Panc1 (cell line): ENCODE results near the gene ERC2. TPM values are rescaled to one million over a fixed set of nuclear protein-coding genes. Genes with fewer than 3 reads are reported as not detected.

ENCODE experiments used
- ATAC-seq: fragments of 200-7000 bp; cut with Tn5 transposase; 2 replicates; pipeline ENCODE4 v1.9.1; 2020; ENCODE audit warnings: mild to moderate bottlenecking, moderate library complexity
- BruUV-seq: library from RNA; stranded (reverse); fragments of 400-500 nt; replicated peaks from 2 replicates; lab custom pipeline; 2021; lab: Mats Ljungman, UMichigan
- CTCF ChIA-PET: fragments of 300-600 bp; sonication (Branson Sonifier 250); formaldehyde crosslinking; loops from one replicate; lab custom pipeline; 2022; ENCODE audit warnings: antibody characterized with exemption; lab: Charles Lee
- POLR2A ChIA-PET: fragments of 300-600 bp; sonication (Branson Sonifier 250); formaldehyde crosslinking; loops from one replicate; lab custom pipeline; 2022; ENCODE audit warnings: antibody characterized with exemption; lab: Charles Lee
- DNase-seq: peaks from one replicate; pipeline ENCODE4 v3.0.0-alpha.2; 2010; ENCODE audit warnings: low read depth, low spot score
- H3K27ac ChIP-seq: 2 replicates; pipeline ENCODE4 v1.5.1; 2011; ENCODE audit warnings: mild to moderate bottlenecking, low read length, inconsistent platforms
- H3K27me3 ChIP-seq: fragments of 200-500 bp; sonication (Bioruptor generic); 2 replicates; pipeline ENCODE4 v1.6.0; 2014; ENCODE audit warnings: low read length, inconsistent platforms; ENCODE audit not compliant: control insufficient read depth, insufficient read depth
- H3K36me3 ChIP-seq: fragments of 200-500 bp; sonication (Bioruptor generic); 2 replicates; pipeline ENCODE4 v1.5.1; 2014; ENCODE audit warnings: inconsistent platforms, mild to moderate bottlenecking, low read length, moderate library complexity; ENCODE audit not compliant: control insufficient read depth, insufficient read depth
- H3K4me1 ChIP-seq: 2 replicates; pipeline ENCODE4 v1.5.1; 2011; ENCODE audit warnings: inconsistent platforms, mild to moderate bottlenecking, low read length, moderate library complexity; ENCODE audit not compliant: control insufficient read depth, insufficient read depth
- H3K4me3 ChIP-seq, 2 experiments: 2 replicates each; pipeline ENCODE4 v1.5.1; 2011 to 2012; ENCODE audit warnings: low read depth in 2 of 2, low read length in 2 of 2, mild to moderate bottlenecking in 2 of 2, inconsistent platforms in 1 of 2, moderate library complexity in 1 of 2
- H3K9me3 ChIP-seq: fragments of 200-500 bp; sonication (Bioruptor generic); 2 replicates; pipeline ENCODE4 v1.5.1; 2014; ENCODE audit warnings: low read depth, mild to moderate bottlenecking, inconsistent platforms, low read length, moderate library complexity; ENCODE audit not compliant: control insufficient read depth, insufficient read depth
- CTCF ChIP-seq: fragments of 450-650 bp; IDR thresholded peaks from 2 replicates; pipeline ENCODE4 v1.5.1; 2017; ENCODE audit warnings: mild to moderate bottlenecking
- POLR2AphosphoS5 ChIP-seq: IDR thresholded peaks from 2 replicates; pipeline ENCODE4 v1.6.1; 2012; ENCODE audit warnings: mild to moderate bottlenecking, low read depth, low read length, moderate library complexity
- REST ChIP-seq, 2 experiments: IDR thresholded peaks; 2 replicates each; pipeline ENCODE4 v1.6.1; 2011 to 2012; ENCODE audit warnings: low read depth in 2 of 2, control low read depth in 1 of 2, low read length in 1 of 2, mild to moderate bottlenecking in 1 of 2, moderate library complexity in 1 of 2; ENCODE audit not compliant: insufficient read depth in 1 of 2
- SIN3A ChIP-seq: IDR thresholded peaks from 2 replicates; pipeline ENCODE4 v1.6.1; 2012; ENCODE audit warnings: low read depth, mild to moderate bottlenecking, low read length, moderate library complexity, borderline replicate concordance; ENCODE audit not compliant: insufficient read depth
- TCF7L2 ChIP-seq: IDR thresholded peaks from 2 replicates; pipeline ENCODE4 v1.6.1; 2011; ENCODE audit warnings: mild to moderate bottlenecking, low read depth, low read length, inconsistent platforms
- in situ Hi-C: cut with HindIII; loops from 2 replicates; pipeline ENCODE4 v1.10.0; 2016; ENCODE audit warnings: low sequenced_read_pairs, low pct_unique_long_range_greater_than_20kb
- intact Hi-C: fragments of 100-400 bp; cut with micrococcal nuclease; formaldehyde crosslinking; loops from one replicate; pipeline ENCODE4 v1.10.0; 2022; ENCODE audit not compliant: unreplicated experiment
- total RNA-seq: library from RNA; stranded (reverse); gene quantifications from one replicate; pipeline ENCODE4 v1.2.1, GENCODE V29; 2021; ENCODE audit not compliant: unreplicated experiment

ERC2 gene
- total RNA-seq, 1 experiment from 2014 or later: 0.33 TPM

- ChIA-PET CTCF (no interaction called here), POLR2A (no interaction called here)
- H3K4me3 ChIP-seq: no peak overlapping the region
- H3K36me3 ChIP-seq: no peaks in the 10 kb centered on the region
- in situ Hi-C loops (no loop called here), intact Hi-C loops (no loop called here)
- H3K9me3 ChIP-seq: no peaks in the 10 kb centered on the region
- no peak for DNase-seq
- H3K4me1 ChIP-seq: no peaks in the 10 kb centered on the region
- ATAC-seq: no peak
- no peaks in the 10 kb centered on the region for H3K27me3 ChIP-seq
- BruUV-seq: no TSS peak
- TF ChIP-seq TCF7L2 (no peak), CTCF (no peak), SIN3A (no peak), REST (IDR thresholded peaks at IDR 0.05; ENCODE audit: insufficient read depth in 1 of 2, low read depth in 2 of 2, low read length in 1 of 2) (no peak), POLR2AphosphoS5 (no peak)
- H3K27ac ChIP-seq: no peak overlapping the region
These were observed 174.0 kb downstream of the ERC2 start for GRCh38 chr3:56294286-56294685.

GRCh38 chr3:56291953-56292352, 176.3 kb downstream of the ERC2 start:
- intact Hi-C loops: no loop called here
- ATAC-seq (no peak), DNase-seq (no peak)
- no peaks in the 10 kb centered on the region for H3K36me3 ChIP-seq
- H3K27ac ChIP-seq: no peak overlapping the region
- H3K9me3 ChIP-seq: no peaks in the 10 kb centered on the region
- no peak overlapping the region for H3K4me3 ChIP-seq
- no peaks in the 10 kb centered on the region for H3K4me1 ChIP-seq
- no TSS peak for BruUV-seq
- TF ChIP-seq REST (IDR thresholded peaks at IDR 0.05; ENCODE audit: insufficient read depth in 1 of 2, low read depth in 2 of 2, low read length in 1 of 2): no peak
- no peak for TF ChIP-seq CTCF
- no peak for TF ChIP-seq POLR2AphosphoS5
- no peak for TF ChIP-seq SIN3A
- no peak for TF ChIP-seq TCF7L2
- ChIA-PET CTCF (no interaction called here), POLR2A (no interaction called here)
- in situ Hi-C loops: no loop called here
- no peaks in the 10 kb centered on the region for H3K27me3 ChIP-seq
